ENCODE measurements around the gene TCTN3. TPM values are rescaled to one million over a fixed set of nuclear protein-coding genes. Genes with fewer than 3 reads are reported as not detected.
"Not testable (repeated sequence)": the region's sequence is repeated elsewhere in the genome, so short reads cannot be mapped to it uniquely, and the experiment has no call there.

The TCTN3 gene
- total RNA-seq, 2 experiments from 2014 or later, result 18.6 to 20.2 TPM

DNA sequence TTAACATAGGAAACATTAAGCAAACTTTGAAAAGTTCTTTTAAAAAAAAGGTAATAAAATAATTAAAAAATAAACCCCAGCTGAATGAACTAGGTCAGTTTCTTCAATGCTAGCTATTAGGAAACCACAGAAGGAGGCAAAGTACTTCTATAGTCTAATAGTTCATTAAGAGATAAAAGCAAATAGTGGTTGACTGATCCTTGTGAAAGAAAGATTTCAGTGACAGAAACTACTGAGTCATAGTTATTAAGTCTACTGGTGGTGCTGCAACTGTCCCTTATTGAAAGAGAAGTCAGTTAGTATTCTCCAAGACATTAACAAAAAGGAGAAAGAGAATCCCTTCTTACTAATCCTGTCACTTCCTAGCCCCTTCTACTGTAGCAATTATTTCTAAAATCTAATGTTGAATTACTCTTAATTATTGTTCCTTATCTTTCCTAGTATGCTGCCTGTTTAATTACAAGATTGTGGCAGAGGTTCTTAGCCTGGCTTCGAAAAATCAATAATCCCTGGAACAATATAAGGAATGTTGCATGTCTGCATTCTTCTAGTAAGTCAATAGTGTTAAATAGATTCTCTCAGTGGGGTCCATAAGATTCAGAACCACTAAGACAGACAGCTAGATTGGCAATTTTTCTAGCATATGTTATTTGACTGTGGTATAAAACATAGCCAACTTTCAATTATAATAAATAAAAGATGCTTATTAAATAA, 18.2 kb downstream of the TCTN3 start:
- peaks cover 63% of the 10 kb centered on the region for H3K36me3 Mint-ChIP-seq (ENCODE audit: low read depth)
- CTCF ChIA-PET, result interaction anchor here (1.5 kb wide), 1 partner anchor 18 kb away, joined by 8 read pairs; the partner anchor contains the start of gene TCTN3
- TF ChIP-seq, protein P1, sequence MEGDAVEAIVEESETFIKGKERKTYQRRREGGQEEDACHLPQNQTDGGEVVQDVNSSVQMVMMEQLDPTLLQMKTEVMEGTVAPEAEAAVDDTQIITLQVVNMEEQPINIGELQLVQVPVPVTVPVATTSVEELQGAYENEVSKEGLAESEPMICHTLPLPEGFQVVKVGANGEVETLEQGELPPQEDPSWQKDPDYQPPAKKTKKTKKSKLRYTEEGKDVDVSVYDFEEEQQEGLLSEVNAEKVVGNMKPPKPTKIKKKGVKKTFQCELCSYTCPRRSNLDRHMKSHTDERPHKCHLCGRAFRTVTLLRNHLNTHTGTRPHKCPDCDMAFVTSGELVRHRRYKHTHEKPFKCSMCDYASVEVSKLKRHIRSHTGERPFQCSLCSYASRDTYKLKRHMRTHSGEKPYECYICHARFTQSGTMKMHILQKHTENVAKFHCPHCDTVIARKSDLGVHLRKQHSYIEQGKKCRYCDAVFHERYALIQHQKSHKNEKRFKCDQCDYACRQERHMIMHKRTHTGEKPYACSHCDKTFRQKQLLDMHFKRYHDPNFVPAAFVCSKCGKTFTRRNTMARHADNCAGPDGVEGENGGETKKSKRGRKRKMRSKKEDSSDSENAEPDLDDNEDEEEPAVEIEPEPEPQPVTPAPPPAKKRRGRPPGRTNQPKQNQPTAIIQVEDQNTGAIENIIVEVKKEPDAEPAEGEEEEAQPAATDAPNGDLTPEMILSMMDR (IDR thresholded peaks at IDR 0.05), result no peak

DNA sequence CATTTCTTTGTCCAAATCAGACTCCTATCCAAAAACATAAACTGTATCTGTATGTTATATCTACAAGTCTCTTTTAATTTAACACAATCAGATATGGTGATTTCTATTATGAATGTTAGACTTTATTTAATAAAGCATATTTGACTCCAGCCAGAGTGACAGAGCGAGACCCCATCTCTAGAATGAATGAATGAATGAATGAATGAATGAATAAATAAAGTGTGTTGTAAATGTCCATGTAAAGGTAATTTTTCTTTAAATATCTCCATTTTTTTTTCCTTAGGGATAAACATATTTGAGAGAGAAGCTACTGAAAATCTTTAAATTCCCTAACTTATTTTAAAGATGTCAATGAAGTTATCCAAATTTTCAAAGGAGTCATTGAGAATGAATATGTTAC, 19.1 kb downstream of the TCTN3 start:
- Histone ChIP-seq H3K9me3 (ENCODE audit: control insufficient read depth in 1 of 2, insufficient read depth in 1 of 2, low read length in 2 of 2) (no peaks in the 10 kb centered on the region), H3K27ac (ENCODE audit: low read depth in 1 of 2, low read length in 2 of 2) (no peak overlapping the region), H3K4me3 (ENCODE audit: low read length) (no peak overlapping the region), H3K27me3 (ENCODE audit: control insufficient read depth in 1 of 2, insufficient read depth in 2 of 2, low read length in 2 of 2) (no peaks in the 10 kb centered on the region), H3K4me1 (ENCODE audit: insufficient read depth, low read length) (no peaks in the 10 kb centered on the region), H3K36me3 (ENCODE audit: insufficient read depth, low read length) (peaks cover 22% of the 10 kb centered on the region)
- DNase-seq (no peak), ATAC-seq (ENCODE audit: poor library complexity) (no peak)
- Mint-ChIP-seq H3K27ac (no peak overlapping the region), H3K36me3 (ENCODE audit: low read depth) (peaks cover 54% of the 10 kb centered on the region), H3K4me1 (ENCODE audit: low read depth) (no peaks in the 10 kb centered on the region), H3K9me3 (no peaks in the 10 kb centered on the region), H3K4me3 (no peak overlapping the region), H3K27me3 (no peaks in the 10 kb centered on the region)
- TF ChIP-seq, protein P1 (IDR thresholded peaks at IDR 0.05), result no peak
- ChIA-PET CTCF (interaction anchor here (1.5 kb wide), 1 partner anchor 19 kb away, joined by 8 read pairs; the partner anchor contains the start of gene TCTN3), POLR2A (no interaction called here)
- intact Hi-C loops (cut with DNase I, micrococcal nuclease), result no loop called here

More for the DNA sequence above, 18.2 kb downstream of the TCTN3 start:
- Histone ChIP-seq H3K4me1 (ENCODE audit: insufficient read depth, low read length) (no peaks in the 10 kb centered on the region), H3K9me3 (ENCODE audit: control insufficient read depth in 1 of 2, insufficient read depth in 1 of 2, low read length in 2 of 2) (no peaks in the 10 kb centered on the region), H3K4me3 (ENCODE audit: low read length) (no peak overlapping the region), H3K27me3 (ENCODE audit: control insufficient read depth in 1 of 2, insufficient read depth in 2 of 2, low read length in 2 of 2) (no peaks in the 10 kb centered on the region), H3K36me3 (ENCODE audit: insufficient read depth, low read length) (peaks cover 30% of the 10 kb centered on the region), H3K27ac (ENCODE audit: low read depth in 1 of 2, low read length in 2 of 2) (no peak overlapping the region)
- no peak overlapping the region for H3K4me3 Mint-ChIP-seq
- DNase-seq, result no peak
- POLR2A ChIA-PET, result no interaction called here
- ATAC-seq (ENCODE audit: poor library complexity), result no peak
- H3K27ac Mint-ChIP-seq, result no peak overlapping the region
- H3K9me3 Mint-ChIP-seq, result no peaks in the 10 kb centered on the region
- H3K27me3 Mint-ChIP-seq, result no peaks in the 10 kb centered on the region
- intact Hi-C loops (cut with DNase I, micrococcal nuclease), result no loop called here
- no peaks in the 10 kb centered on the region for H3K4me1 Mint-ChIP-seq (ENCODE audit: low read depth)

DNA sequence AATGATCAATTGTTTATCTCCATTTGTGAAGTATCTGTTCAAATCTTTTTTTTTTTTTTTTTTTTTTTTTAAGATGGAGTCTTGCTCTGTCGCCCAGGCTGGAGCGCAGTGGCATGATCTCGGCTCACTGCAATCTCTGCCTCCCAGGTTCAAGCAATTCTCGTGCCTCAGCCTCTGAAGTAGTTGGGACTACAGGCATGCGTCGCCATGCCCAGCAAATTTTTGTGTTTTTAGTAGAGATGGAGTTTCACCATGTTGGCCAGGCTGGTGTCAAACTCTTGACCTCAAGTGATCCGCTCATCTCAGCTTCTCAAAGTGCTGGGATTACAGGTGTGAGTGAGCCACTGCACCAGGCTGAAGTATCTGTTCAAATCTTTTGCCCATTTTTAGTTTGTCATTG, 21.1 kb downstream of the TCTN3 start:
- H3K4me3 Mint-ChIP-seq; H3K9me3 Mint-ChIP-seq; ATAC-seq (ENCODE audit: poor library complexity); H3K27ac Mint-ChIP-seq; H3K4me1 ChIP-seq (ENCODE audit: insufficient read depth, low read length); intact Hi-C loops (cut with DNase I, micrococcal nuclease); H3K9me3 ChIP-seq (ENCODE audit: control insufficient read depth in 1 of 2, insufficient read depth in 1 of 2, low read length in 2 of 2); DNase-seq; CTCF ChIA-PET; H3K27me3 ChIP-seq (ENCODE audit: control insufficient read depth in 1 of 2, insufficient read depth in 2 of 2, low read length in 2 of 2); H3K4me1 Mint-ChIP-seq (ENCODE audit: low read depth); H3K27ac ChIP-seq (ENCODE audit: low read depth in 1 of 2, low read length in 2 of 2); H3K4me3 ChIP-seq (ENCODE audit: low read length); H3K27me3 Mint-ChIP-seq: not testable (repeated sequence)
- H3K36me3 ChIP-seq (ENCODE audit: insufficient read depth, low read length), result peaks cover 16% of the 10 kb centered on the region
- POLR2A ChIA-PET, result interaction anchor here (0.6 kb wide), 1 partner anchor 16 kb away, joined by 3 read pairs; the partner anchor contains the start of gene ALDH18A1
- H3K36me3 Mint-ChIP-seq (ENCODE audit: low read depth), result peaks cover 61% of the 10 kb centered on the region

DNA sequence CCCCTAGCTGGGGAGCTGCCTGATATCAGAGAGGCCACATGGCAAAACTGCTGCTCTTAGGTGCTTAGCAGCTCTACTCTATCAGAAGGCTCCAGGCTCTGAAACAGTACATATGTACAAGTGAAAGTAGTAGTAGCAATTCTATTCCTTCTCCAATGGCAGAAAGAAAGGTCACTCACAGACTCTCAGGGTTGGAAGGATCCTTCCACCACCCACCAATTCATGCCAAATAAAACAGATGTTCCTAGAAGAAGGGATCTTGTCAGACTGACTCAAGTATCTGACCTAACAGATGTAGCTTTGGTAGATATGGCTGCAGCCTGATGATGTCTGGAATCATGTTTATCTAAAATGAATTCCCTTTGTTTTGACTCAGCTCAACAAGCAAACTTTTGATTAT, 29.2 kb downstream of the TCTN3 start:
- peaks cover 30% of the 10 kb centered on the region for H3K36me3 Mint-ChIP-seq (ENCODE audit: low read depth)
- Histone ChIP-seq H3K4me1 (ENCODE audit: insufficient read depth, low read length) (no peaks in the 10 kb centered on the region), H3K9me3 (ENCODE audit: control insufficient read depth in 1 of 2, insufficient read depth in 1 of 2, low read length in 2 of 2) (no peaks in the 10 kb centered on the region), H3K27me3 (ENCODE audit: control insufficient read depth in 1 of 2, insufficient read depth in 2 of 2, low read length in 2 of 2) (no peaks in the 10 kb centered on the region), H3K4me3 (ENCODE audit: low read length) (no peak overlapping the region), H3K27ac (ENCODE audit: low read depth in 1 of 2, low read length in 2 of 2) (no peak overlapping the region), H3K36me3 (ENCODE audit: insufficient read depth, low read length) (peaks cover 16% of the 10 kb centered on the region)
- no peaks in the 10 kb centered on the region for H3K4me1 Mint-ChIP-seq (ENCODE audit: low read depth)
- ChIA-PET POLR2A (no interaction called here), CTCF (no interaction called here)
- no peaks in the 10 kb centered on the region for H3K27me3 Mint-ChIP-seq
- intact Hi-C loops (cut with DNase I, micrococcal nuclease), result no loop called here
- H3K27ac Mint-ChIP-seq, result no peak overlapping the region
- ATAC-seq (ENCODE audit: poor library complexity), result no peak
- no peak for DNase-seq
- TF ChIP-seq, protein P1 (IDR thresholded peaks at IDR 0.05), result no peak
- H3K9me3 Mint-ChIP-seq, result no peaks in the 10 kb centered on the region
- no peak overlapping the region for H3K4me3 Mint-ChIP-seq
